Endothelial cell of umbilical vein (primary cell): ENCODE data around the gene POLR1B. TPM values are rescaled to one million over a fixed set of nuclear protein-coding genes. Genes with fewer than 3 reads are reported as not detected.
"Not testable (repeated sequence)": the region's sequence is repeated elsewhere in the genome, so short reads cannot be mapped to it uniquely, and the experiment has no call there.

Experiments used
- BruUV-seq: library from RNA; stranded (reverse); fragments of 400-500 nt; replicated peaks from 2 replicates; lab custom pipeline; 2021; lab: Mats Ljungman, UMichigan
- CTCF ChIA-PET: fragments of 300-600, 350-600 bp; sonication (Branson Sonifier 250); formaldehyde crosslinking; loops from one replicate; lab custom pipeline; 2021; ENCODE audit warnings: antibody characterized with exemption, inconsistent platforms; lab: Charles Lee
- POLR2A ChIA-PET: fragments of 300-600, 350-600 bp; sonication (Branson Sonifier 250); formaldehyde crosslinking; loops from one replicate; lab custom pipeline; 2021; ENCODE audit warnings: antibody characterized with exemption, inconsistent platforms; lab: Charles Lee
- DNase-seq: peaks from one replicate; pipeline ENCODE4 v3.0.0-alpha.2; 2011; ENCODE audit warnings: low read depth, low spot score
- FAIRE-seq: peaks from 2 replicates; lab custom pipeline; 2011; peaks lifted over from hg19 to GRCh38; lab: Jason Lieb, UNC
- H2AFZ ChIP-seq: 2 replicates; pipeline ENCODE4 v1.6.0; 2012; ENCODE audit warnings: low read depth, low read length, control low read depth, inconsistent platforms
- H3K27ac ChIP-seq: 2 replicates; pipeline ENCODE4 v1.5.1; 2011; ENCODE audit warnings: low read depth, mild to moderate bottlenecking, control low read depth, low read length, moderate library complexity; ENCODE audit not compliant: insufficient read depth
- H3K27me3 ChIP-seq, 2 experiments: 2 replicates each; pipeline versions ENCODE4 v1.6.0 to v1.6.1; 2011; ENCODE audit warnings: low read length in 2 of 2, mixed read lengths in 1 of 2; ENCODE audit not compliant: control insufficient read depth in 2 of 2, insufficient read depth in 2 of 2
- H3K36me3 ChIP-seq, 2 experiments: 2 replicates in 1 of 2; 3 replicates in 1 of 2; pipeline ENCODE4 v1.5.1; 2011; ENCODE audit warnings: low read length in 2 of 2, mild to moderate bottlenecking in 1 of 2, moderate library complexity in 1 of 2; ENCODE audit not compliant: control insufficient read depth in 2 of 2, insufficient read depth in 2 of 2; ENCODE audit errors: extremely low read depth in 1 of 2
- H3K4me1 ChIP-seq: 3 replicates; pipeline ENCODE4 v1.5.1; 2011; ENCODE audit warnings: mild to moderate bottlenecking, low read length; ENCODE audit not compliant: control insufficient read depth, insufficient read depth; ENCODE audit errors: extremely low read depth
- H3K4me2 ChIP-seq: 2 replicates; pipeline ENCODE4 v1.6.1; 2011; ENCODE audit warnings: low read length, control low read depth, mixed read lengths; ENCODE audit not compliant: insufficient read depth
- H3K4me3 ChIP-seq, 3 experiments: fragments of 200-600 bp in 1 of 3; sonication (generic), shearing (Covaris generic) in 1 of 3; replicated peaks in 1 of 3; 2 replicates each; pipeline ENCODE4 v1.5.1; 2011 to 2016; ENCODE audit warnings: control low read depth in 3 of 3, low read length in 3 of 3, mild to moderate bottlenecking in 2 of 3, inconsistent platforms in 1 of 3, low read depth in 1 of 3, moderate library complexity in 1 of 3; ENCODE audit not compliant: insufficient read depth in 1 of 3
- H3K79me2 ChIP-seq: 2 replicates; pipeline ENCODE4 v1.6.0; 2012; ENCODE audit warnings: low read length, inconsistent platforms; ENCODE audit not compliant: control insufficient read depth, insufficient read depth
- H3K9ac ChIP-seq: replicated peaks from 2 replicates; pipeline ENCODE3; 2011; ENCODE audit warnings: low read length, control low read depth; ENCODE audit not compliant: insufficient read depth; ENCODE audit errors: extremely low read depth
- H3K9me1 ChIP-seq: replicated peaks from 3 replicates; pipeline ENCODE4 v1.6.0; 2011; ENCODE audit warnings: mild to moderate bottlenecking, low read length; ENCODE audit not compliant: control insufficient read depth, insufficient read depth; ENCODE audit errors: extremely low read depth
- H3K9me3 ChIP-seq: replicated peaks from 2 replicates; pipeline ENCODE4 v1.5.1; 2012; ENCODE audit warnings: low read length, inconsistent platforms; ENCODE audit not compliant: control insufficient read depth, insufficient read depth
- H4K20me1 ChIP-seq: replicated peaks from 2 replicates; pipeline ENCODE3; 2011; ENCODE audit warnings: mild to moderate bottlenecking, low read length; ENCODE audit not compliant: control insufficient read depth, insufficient read depth; ENCODE audit errors: extremely low read depth
- EZH2 ChIP-seq: IDR thresholded peaks from 2 replicates; pipeline ENCODE4 v1.6.1; 2012; ENCODE audit warnings: borderline replicate concordance, low read depth, mild to moderate bottlenecking, moderate library complexity, low read length, inconsistent platforms; ENCODE audit not compliant: severe bottlenecking
- FOS ChIP-seq: IDR thresholded peaks from 2 replicates; pipeline ENCODE4 v1.6.1; 2011; ENCODE audit warnings: mild to moderate bottlenecking, low read length, moderate library complexity, borderline replicate concordance; ENCODE audit not compliant: insufficient read depth
- POLR2AphosphoS5 ChIP-seq: IDR thresholded peaks from 2 replicates; pipeline ENCODE4 v1.6.1; 2012; ENCODE audit warnings: low read depth, mild to moderate bottlenecking, control low read depth, low read length, moderate library complexity; ENCODE audit not compliant: insufficient read depth
- dilution Hi-C: fragments of 300-500 bp; cut with MboI; formaldehyde crosslinking; loops from one replicate; pipeline ENCODE4 v1.15.0; 2019; ENCODE audit warnings: low sequenced_read_pairs; ENCODE audit not compliant: extremely low pct_ligation_motif_present
- intact Hi-C: fragments of 100-400 bp; cut with micrococcal nuclease; formaldehyde crosslinking; loops from one replicate; pipeline ENCODE4 v1.10.0; 2022
- polyA plus RNA-seq, 4 experiments: library from polyadenylated mRNA; depleted of rRNA in 3 of 4; stranded (reverse) in 3 of 4; unstranded in 1 of 4; fragments of >200 nt; gene quantifications; 2 replicates each; pipeline versions ENCODE4 v1.2.1 to v1.2.3, GENCODE V29; 2011 to 2012; ENCODE audit warnings: missing spikeins in 1 of 4
- total RNA-seq: library from RNA; stranded (reverse); gene quantifications from 2 replicates; pipeline ENCODE4 v1.2.3, GENCODE V29; 2021
- TF ChIP-seq, protein P1 (sequence below), 2 donors: IDR thresholded peaks; 1 replicate in 1 of 2; 2 replicates in 1 of 2; pipeline ENCODE4 v1.5.1; 2011; ENCODE audit warnings: low read length in 2 of 2, mild to moderate bottlenecking in 2 of 2, moderate library complexity in 2 of 2, control low read depth in 1 of 2, inconsistent platforms in 1 of 2, low read depth in 1 of 2; ENCODE audit not compliant: insufficient read depth in 1 of 2; ENCODE audit errors: extremely low read depth in 1 of 2

Gene POLR1B
- total and polyA plus RNA-seq, 2 donors (not counting 3 experiments of a cell fraction or from before 2014, with no cell fraction given) = 12.2 to 28.9 TPM

DNA sequence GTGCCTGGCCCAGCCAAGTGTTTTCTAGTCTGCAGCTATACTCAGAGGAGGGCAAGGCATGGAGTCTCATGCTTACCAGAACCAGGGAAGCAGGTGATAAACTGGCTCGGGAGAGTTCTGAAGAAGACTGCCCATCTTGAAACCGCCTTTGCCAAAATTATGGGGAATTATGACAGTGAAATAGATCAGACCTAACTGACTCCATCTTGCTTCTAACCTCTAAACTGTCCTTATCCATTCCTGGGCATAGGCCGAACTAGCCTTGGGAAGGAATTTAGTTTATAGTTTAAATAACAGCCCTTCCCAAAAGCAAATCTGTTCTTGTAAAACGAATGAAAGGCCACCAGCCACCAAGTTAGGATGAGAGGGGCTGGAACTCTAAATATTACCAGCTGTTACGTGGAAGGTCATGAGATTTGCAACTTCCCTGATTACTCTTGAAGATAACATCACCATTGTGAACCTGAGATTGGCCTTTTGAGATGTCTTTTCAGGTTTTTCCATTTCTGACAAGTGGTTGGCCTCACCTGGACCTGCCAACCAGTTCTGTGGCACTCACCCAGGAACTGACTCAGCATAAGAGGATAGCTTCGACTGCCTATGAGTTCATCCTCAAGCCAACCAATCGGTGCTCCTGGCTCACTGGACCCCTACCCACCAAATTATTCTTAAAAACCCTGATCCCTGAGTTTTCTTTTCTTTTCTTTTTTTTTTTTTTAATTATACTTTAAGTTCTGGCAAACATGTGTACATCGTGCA is 65.6 kb downstream of the POLR1B start:
- TF ChIP-seq FOS = no peak
- no peak for TF ChIP-seq EZH2
- TF ChIP-seq, protein P1, sequence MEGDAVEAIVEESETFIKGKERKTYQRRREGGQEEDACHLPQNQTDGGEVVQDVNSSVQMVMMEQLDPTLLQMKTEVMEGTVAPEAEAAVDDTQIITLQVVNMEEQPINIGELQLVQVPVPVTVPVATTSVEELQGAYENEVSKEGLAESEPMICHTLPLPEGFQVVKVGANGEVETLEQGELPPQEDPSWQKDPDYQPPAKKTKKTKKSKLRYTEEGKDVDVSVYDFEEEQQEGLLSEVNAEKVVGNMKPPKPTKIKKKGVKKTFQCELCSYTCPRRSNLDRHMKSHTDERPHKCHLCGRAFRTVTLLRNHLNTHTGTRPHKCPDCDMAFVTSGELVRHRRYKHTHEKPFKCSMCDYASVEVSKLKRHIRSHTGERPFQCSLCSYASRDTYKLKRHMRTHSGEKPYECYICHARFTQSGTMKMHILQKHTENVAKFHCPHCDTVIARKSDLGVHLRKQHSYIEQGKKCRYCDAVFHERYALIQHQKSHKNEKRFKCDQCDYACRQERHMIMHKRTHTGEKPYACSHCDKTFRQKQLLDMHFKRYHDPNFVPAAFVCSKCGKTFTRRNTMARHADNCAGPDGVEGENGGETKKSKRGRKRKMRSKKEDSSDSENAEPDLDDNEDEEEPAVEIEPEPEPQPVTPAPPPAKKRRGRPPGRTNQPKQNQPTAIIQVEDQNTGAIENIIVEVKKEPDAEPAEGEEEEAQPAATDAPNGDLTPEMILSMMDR (IDR thresholded peaks at IDR 0.05; ENCODE audit: extremely low read depth in 1 of 2, insufficient read depth in 1 of 2, low read depth in 1 of 2, low read length in 2 of 2) = no peak
- no peak for TF ChIP-seq POLR2AphosphoS5
- H3K4me2 ChIP-seq = no peak overlapping the region
- no peaks in the 10 kb centered on the region for H4K20me1 ChIP-seq
- H2AFZ ChIP-seq = no peak overlapping the region
- H3K79me2 ChIP-seq = no peaks in the 10 kb centered on the region
- POLR2A ChIA-PET = no interaction called here
- H3K9ac ChIP-seq = no peak overlapping the region
- no peak overlapping the region for H3K4me3 ChIP-seq
- intact Hi-C loops = no loop called here
- dilution Hi-C loops = no loop called here
- no peaks in the 10 kb centered on the region for H3K36me3 ChIP-seq
- no peaks in the 10 kb centered on the region for H3K9me1 ChIP-seq
- H3K9me3 ChIP-seq = no peaks in the 10 kb centered on the region
- BruUV-seq = no TSS peak
- no peak overlapping the region for H3K27ac ChIP-seq
- no peak for DNase-seq
- H3K4me1 ChIP-seq = no peaks in the 10 kb centered on the region
- CTCF ChIA-PET = interaction anchor here (1.0 to 1.6 kb wide), 2 partner anchors 118 to 120 kb away, joined by 4 to 6 read pairs; no protein-coding TSS in a partner anchor
- FAIRE-seq = peak; percentile 18
- peaks cover 0 to 2% of the 10 kb centered on the region in 2 experiments for H3K27me3 ChIP-seq

DNA sequence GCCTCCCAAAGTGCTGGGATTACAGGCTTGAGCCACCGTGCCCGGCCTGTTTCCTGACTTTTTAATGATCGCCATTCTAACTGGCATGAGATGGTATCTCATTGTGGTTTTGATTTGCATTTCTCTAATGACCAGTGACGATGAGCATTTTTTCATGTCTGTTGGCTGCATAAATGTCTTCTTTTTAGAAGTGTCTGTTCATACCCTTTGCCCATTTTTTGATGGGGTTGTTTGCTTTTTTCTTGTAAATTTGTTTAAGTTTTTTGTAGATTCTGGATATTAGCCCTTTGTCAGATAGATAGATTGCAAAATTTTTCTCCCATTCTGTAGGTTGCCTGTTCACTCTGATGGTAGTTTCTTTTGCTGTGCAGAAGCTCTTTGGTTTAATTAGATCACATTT is 67.1 kb downstream of the POLR1B start:
- H3K36me3 ChIP-seq, H3K4me3 ChIP-seq, CTCF ChIA-PET, H3K27me3 ChIP-seq, BruUV-seq, H3K4me1 ChIP-seq, H3K79me2 ChIP-seq, POLR2A ChIA-PET, FAIRE-seq, DNase-seq, H3K9me3 ChIP-seq, H3K27ac ChIP-seq, H3K9ac ChIP-seq, intact Hi-C loops, H3K4me2 ChIP-seq, dilution Hi-C loops, H2AFZ ChIP-seq, H3K9me1 ChIP-seq, H4K20me1 ChIP-seq: not testable (repeated sequence)

DNA sequence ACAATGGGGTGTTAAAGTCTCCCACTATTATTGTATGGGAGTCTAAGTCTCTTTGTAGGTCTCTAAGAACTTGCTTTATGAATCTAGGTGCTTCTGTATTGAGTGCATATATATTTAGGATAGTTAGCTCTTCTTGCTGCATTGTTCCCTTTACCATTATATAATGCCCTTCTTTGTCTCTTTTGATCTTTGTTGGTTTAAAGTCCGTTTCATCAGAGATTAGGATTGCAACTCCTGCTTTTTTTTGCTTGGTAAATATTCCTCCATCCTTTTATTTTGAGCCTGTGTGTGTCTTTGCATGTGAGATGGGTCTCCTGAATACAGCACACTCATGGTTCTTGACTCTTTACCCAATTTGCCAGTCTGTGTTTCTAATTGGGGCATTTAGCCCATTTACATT is 70.0 kb downstream of the POLR1B start:
- H3K9me1 ChIP-seq, H3K27me3 ChIP-seq, POLR2A ChIA-PET, H3K4me2 ChIP-seq, intact Hi-C loops, BruUV-seq, H3K9me3 ChIP-seq, H3K4me1 ChIP-seq, FAIRE-seq, H2AFZ ChIP-seq, dilution Hi-C loops, H3K36me3 ChIP-seq, DNase-seq, H3K9ac ChIP-seq, H4K20me1 ChIP-seq, H3K79me2 ChIP-seq, H3K27ac ChIP-seq, H3K4me3 ChIP-seq: not testable (repeated sequence)
- CTCF ChIA-PET = interaction anchor here (2.5 kb wide), 1 partner anchor 12 kb away, joined by 7 read pairs; no protein-coding TSS in a partner anchor
